Ascending aorta (tissue), 2 donors: Measurements from ENCODE around the gene RPL28. TPM values are rescaled to one million over a fixed set of nuclear protein-coding genes. Genes with fewer than 3 reads are reported as not detected.

ENCODE experiments used
- DNase-seq, 2 donors: peaks; one replicate each; pipeline ENCODE4 v3.0.0-alpha.2; 2019; ENCODE audit warnings: low spot score in 2 of 2
- H3K27ac ChIP-seq, 2 donors: fragments of 200-600 bp; sonication (generic); one replicate each; pipeline ENCODE4 v1.5.1; 2016 to 2017; ENCODE audit warnings: mild to moderate bottlenecking in 1 of 2
- H3K27me3 ChIP-seq: fragments of 200-600 bp; sonication (generic); one replicate; pipeline ENCODE4 v1.5.1; 2017
- H3K36me3 ChIP-seq, 2 donors: fragments of 200-600 bp; sonication (generic); one replicate each; pipeline ENCODE4 v1.5.1; 2016
- H3K4me1 ChIP-seq, 2 donors: fragments of 200-600 bp; sonication (generic); one replicate each; pipeline ENCODE4 v1.5.1; 2016 to 2017; ENCODE audit warnings: mild to moderate bottlenecking in 1 of 2
- H3K4me3 ChIP-seq, 2 donors: fragments of 200-600 bp; sonication (generic); one replicate each; pipeline ENCODE4 v1.5.1; 2016 to 2017; ENCODE audit warnings: mild to moderate bottlenecking in 1 of 2
- H3K9me3 ChIP-seq, 2 donors: fragments of 200-600 bp; sonication (generic); one replicate each; pipeline ENCODE4 v1.5.1; 2016
- intact Hi-C: fragments of 100-400 bp; cut with DNase I; formaldehyde crosslinking; loops from one replicate; pipeline ENCODE4 v1.15.1; 2023
- total RNA-seq: library from RNA; depleted of rRNA; stranded (reverse); fragments of >200 nt; gene quantifications from one replicate; pipeline ENCODE4 v1.1.0, GENCODE V29; 2016
- TF ChIP-seq, protein P1 (sequence below), 3 experiments: fragments of 200-600 bp in 2 of 3; fragments of 450-650 bp in 1 of 3; sonication (generic) in 2 of 3; IDR thresholded peaks; one replicate each; pipeline ENCODE4 v1.5.1; 2016 to 2019; ENCODE audit warnings: antibody characterized with exemption in 3 of 3, mild to moderate bottlenecking in 1 of 3, moderate library complexity in 1 of 3

The RPL28 gene
- total RNA-seq, 1 donor from 2014 or later, result 542 TPM

- Histone ChIP-seq H3K27me3 (peaks cover 18% of the 10 kb centered on the region), H3K27ac (no peak overlapping the region), H3K4me1 (peaks cover 0 to 5% of the 10 kb centered on the region in 2 donors), H3K36me3 (no peaks in the 10 kb centered on the region), H3K9me3 (no peaks in the 10 kb centered on the region), H3K4me3 (no peak overlapping the region)
- DNase-seq, result no peak
- intact Hi-C loops, result no loop called here
- TF ChIP-seq, protein P1, sequence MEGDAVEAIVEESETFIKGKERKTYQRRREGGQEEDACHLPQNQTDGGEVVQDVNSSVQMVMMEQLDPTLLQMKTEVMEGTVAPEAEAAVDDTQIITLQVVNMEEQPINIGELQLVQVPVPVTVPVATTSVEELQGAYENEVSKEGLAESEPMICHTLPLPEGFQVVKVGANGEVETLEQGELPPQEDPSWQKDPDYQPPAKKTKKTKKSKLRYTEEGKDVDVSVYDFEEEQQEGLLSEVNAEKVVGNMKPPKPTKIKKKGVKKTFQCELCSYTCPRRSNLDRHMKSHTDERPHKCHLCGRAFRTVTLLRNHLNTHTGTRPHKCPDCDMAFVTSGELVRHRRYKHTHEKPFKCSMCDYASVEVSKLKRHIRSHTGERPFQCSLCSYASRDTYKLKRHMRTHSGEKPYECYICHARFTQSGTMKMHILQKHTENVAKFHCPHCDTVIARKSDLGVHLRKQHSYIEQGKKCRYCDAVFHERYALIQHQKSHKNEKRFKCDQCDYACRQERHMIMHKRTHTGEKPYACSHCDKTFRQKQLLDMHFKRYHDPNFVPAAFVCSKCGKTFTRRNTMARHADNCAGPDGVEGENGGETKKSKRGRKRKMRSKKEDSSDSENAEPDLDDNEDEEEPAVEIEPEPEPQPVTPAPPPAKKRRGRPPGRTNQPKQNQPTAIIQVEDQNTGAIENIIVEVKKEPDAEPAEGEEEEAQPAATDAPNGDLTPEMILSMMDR (IDR thresholded peaks at IDR 0.05), result no peak
Measured at GRCh38 chr19:55373306-55373992, 12.3 kb upstream of the RPL28 start.

DNA sequence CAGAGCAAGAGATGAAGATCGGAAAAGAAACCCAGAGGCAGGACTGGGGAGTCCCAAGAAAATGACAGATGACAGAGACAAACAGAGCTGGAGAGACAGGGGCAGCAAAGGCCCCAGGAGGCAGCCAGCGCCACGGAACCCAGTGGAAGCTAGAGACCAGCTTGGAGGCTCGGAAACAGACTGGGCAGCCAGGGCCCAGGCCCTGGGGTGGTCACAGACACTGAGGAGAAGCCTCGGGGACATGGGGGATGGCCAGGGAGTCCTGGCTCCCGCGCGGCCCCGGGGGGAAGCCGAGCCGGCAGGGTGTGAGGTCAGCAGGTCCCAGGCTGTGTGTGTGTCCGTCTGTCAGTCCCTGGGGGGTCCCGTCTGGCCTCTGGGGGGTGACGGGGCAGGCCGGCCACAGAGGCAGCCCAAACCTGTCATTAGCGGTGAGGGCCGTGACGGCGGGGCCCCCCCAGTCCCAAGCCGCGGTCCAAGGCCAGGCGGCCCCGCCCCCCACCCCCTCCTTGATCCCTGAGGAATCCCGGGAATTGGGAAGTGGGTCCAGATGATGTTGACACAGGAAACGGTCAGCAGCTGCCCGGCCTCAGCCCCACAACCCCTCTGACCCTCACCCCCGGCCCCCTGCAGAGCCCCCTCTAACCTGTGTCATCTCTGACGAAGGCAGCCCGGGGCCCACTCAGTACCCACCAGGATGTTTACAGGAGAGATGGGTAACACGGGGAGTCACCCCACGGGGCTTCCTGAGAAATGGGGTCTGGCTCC lies 11.6 kb upstream of the RPL28 start:
- peaks cover 12% of the 10 kb centered on the region for H3K27me3 ChIP-seq
- no peak overlapping the region for H3K27ac ChIP-seq
- intact Hi-C loops, result no loop called here
- no peak overlapping the region for H3K4me3 ChIP-seq
- DNase-seq, result no peak
- H3K9me3 ChIP-seq, result no peaks in the 10 kb centered on the region
- TF ChIP-seq, protein P1 (IDR thresholded peaks at IDR 0.05), result no peak
- H3K4me1 ChIP-seq, result peaks cover 0 to 5% of the 10 kb centered on the region in 2 donors
- H3K36me3 ChIP-seq, result no peaks in the 10 kb centered on the region

GRCh38 chr19:55376241-55376933 lies 9.3 kb upstream of the RPL28 start, which contains the start of gene TMEM190:
TMEM190 (plus strand) TSS chr19:55376826; CDS start chr19:55376854, 28 bp downstream.
- Histone ChIP-seq H3K27me3 (peaks cover 10% of the 10 kb centered on the region), H3K36me3 (no peaks in the 10 kb centered on the region), H3K27ac (no peak within 1 kb of the TSS), H3K4me1 (no peaks in the 10 kb centered on the region), H3K9me3 (no peaks in the 10 kb centered on the region), H3K4me3 (no peak within 1 kb of the TSS)
- intact Hi-C loops, result no loop called here
- TF ChIP-seq, protein P1 (IDR thresholded peaks at IDR 0.05), result no peak
- DNase-seq, result no peak

DNA sequence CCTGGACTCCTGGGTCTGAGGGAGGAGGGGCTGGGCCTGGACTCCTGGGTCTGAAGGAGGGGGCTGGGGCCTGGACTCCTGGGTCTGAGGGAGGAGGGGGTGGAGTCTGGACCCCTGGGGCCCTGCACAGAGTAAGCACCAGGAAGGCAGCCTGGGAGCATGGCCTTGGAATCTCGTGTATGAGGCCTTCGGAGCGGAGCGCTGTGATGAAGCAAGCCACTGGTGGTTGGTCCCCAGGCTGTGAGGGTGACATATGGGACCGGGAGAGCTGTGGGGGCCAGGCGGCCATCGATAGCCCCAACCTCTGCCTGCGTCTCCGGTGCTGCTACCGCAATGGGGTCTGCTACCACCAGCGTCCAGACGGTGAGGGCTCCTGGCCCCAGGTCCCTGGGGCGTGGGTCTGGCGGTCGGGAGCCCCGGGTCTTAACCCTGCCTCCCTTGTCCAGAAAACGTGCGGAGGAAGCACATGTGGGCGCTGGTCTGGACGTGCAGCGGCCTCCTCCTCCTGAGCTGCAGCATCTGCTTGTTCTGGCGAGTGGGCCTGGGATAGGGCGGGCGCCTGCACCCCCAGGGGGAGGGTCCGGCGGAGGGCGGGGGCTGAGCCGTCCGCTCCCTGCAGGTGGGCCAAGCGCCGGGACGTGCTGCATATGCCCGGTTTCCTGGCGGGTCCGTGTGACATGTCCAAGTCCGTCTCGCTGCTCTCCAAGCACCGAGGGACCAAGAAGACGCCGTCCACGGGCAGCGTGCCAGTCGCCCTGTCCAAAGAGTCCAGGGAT lies 8.2 kb upstream of the RPL28 start:
- Histone ChIP-seq H3K4me3 (no peak overlapping the region), H3K9me3 (no peaks in the 10 kb centered on the region), H3K36me3 (no peaks in the 10 kb centered on the region), H3K27me3 (peaks cover 10% of the 10 kb centered on the region), H3K4me1 (no peaks in the 10 kb centered on the region), H3K27ac (no peak overlapping the region)
- intact Hi-C loops, result no loop called here
- TF ChIP-seq, protein P1 (IDR thresholded peaks at IDR 0.05), result no peak
- no peak for DNase-seq

- intact Hi-C loops, result no loop called here
- no peaks in the 10 kb centered on the region for H3K9me3 ChIP-seq
- H3K36me3 ChIP-seq, result no peaks in the 10 kb centered on the region
- TF ChIP-seq, protein P1 (IDR thresholded peaks at IDR 0.05), result no peak
- H3K27me3 ChIP-seq, result peaks cover 5% of the 10 kb centered on the region
- no peak overlapping the region for H3K4me3 ChIP-seq
- H3K4me1 ChIP-seq, result peaks cover 0 to 5% of the 10 kb centered on the region in 2 donors
- no peak overlapping the region for H3K27ac ChIP-seq
- DNase-seq, result no peak
Measured at GRCh38 chr19:55379174-55379573, 6.6 kb upstream of the RPL28 start.
